HepG2 (cell line): ENCODE data around the gene GTF2H1. TPM values are rescaled to one million over a fixed set of nuclear protein-coding genes. Genes with fewer than 3 reads are reported as not detected.
A peak's percentile ranks its signal among the peaks of the same experiment; 100 is the strongest.

ENCODE experiments used
- CBFB ChIP-seq: sonication (generic); formaldehyde crosslinking; IDR thresholded peaks from 2 replicates; pipeline ENCODE4 v1.4.0; 2020; ENCODE audit warnings: missing genetic modification reagents
- CREB1 ChIP-seq, 2 experiments: fragments of 450-650 bp in 1 of 2; IDR thresholded peaks; 2 replicates each; pipeline ENCODE4 v1.6.1; 2016 to 2017; ENCODE audit warnings: control low read depth in 1 of 2, mild to moderate bottlenecking in 1 of 2, missing compliant biosample characterization in 1 of 2, missing genetic modification characterization in 1 of 2
- CSRNP1 ChIP-seq: sonication (generic); formaldehyde crosslinking; IDR thresholded peaks from 2 replicates; pipeline ENCODE4 v1.8.1; 2023; ENCODE audit warnings: mild to moderate bottlenecking, missing genetic modification reagents
- DR1 ChIP-seq: sonication (generic); formaldehyde crosslinking; IDR thresholded peaks from 2 replicates; pipeline ENCODE4 v1.8.0; 2021; ENCODE audit warnings: mild to moderate bottlenecking, missing genetic modification reagents, inconsistent platforms
- IRF9 ChIP-seq: sonication (generic); formaldehyde crosslinking; IDR thresholded peaks from 2 replicates; pipeline ENCODE4 v1.8.0; 2022; ENCODE audit warnings: missing genetic modification reagents, mild to moderate bottlenecking, borderline replicate concordance
- JUN ChIP-seq: sonication (generic); formaldehyde crosslinking; IDR thresholded peaks from 2 replicates; pipeline ENCODE4 v1.4.0; 2020; ENCODE audit warnings: mild to moderate bottlenecking, missing genetic modification reagents
- KLF12 ChIP-seq: sonication (generic); formaldehyde crosslinking; IDR thresholded peaks from 2 replicates; pipeline ENCODE4 v1.4.0; 2020; ENCODE audit warnings: missing genetic modification reagents, borderline replicate concordance
- MLLT10 ChIP-seq: sonication (generic); formaldehyde crosslinking; IDR thresholded peaks from 2 replicates; pipeline ENCODE4 v1.4.0; 2020; ENCODE audit warnings: missing genetic modification reagents
- PCBP2 ChIP-seq: fragments of 200-400 bp; formaldehyde crosslinking; optimal IDR thresholded peaks from 2 replicates; pipeline ENCODE3; 2018; ENCODE audit warnings: low read length, low read depth; ENCODE audit not compliant: poor library complexity, severe bottlenecking
- RBFOX2 ChIP-seq: fragments of 200-400 bp; formaldehyde crosslinking; IDR thresholded peaks from 2 replicates; pipeline ENCODE4 v1.6.1; 2017; ENCODE audit warnings: low read depth, mild to moderate bottlenecking, low read length
- RBM22 ChIP-seq: fragments of 200-400 bp; formaldehyde crosslinking; optimal IDR thresholded peaks from 2 replicates; pipeline ENCODE3; 2017; ENCODE audit warnings: mild to moderate bottlenecking, low read length, moderate library complexity
- REXO4 ChIP-seq: sonication (generic); formaldehyde crosslinking; IDR thresholded peaks from 2 replicates; pipeline ENCODE4 v1.8.0; 2022; ENCODE audit warnings: missing genetic modification reagents, mild to moderate bottlenecking, borderline replicate concordance
- SIN3B ChIP-seq: fragments of 150-350 bp; IDR thresholded peaks from 2 replicates; pipeline ENCODE4 v1.6.1; 2014; ENCODE audit warnings: low read length
- SMYD3 ChIP-seq: sonication (generic); formaldehyde crosslinking; IDR thresholded peaks from 2 replicates; pipeline ENCODE4 v1.8.1; 2023; ENCODE audit warnings: mild to moderate bottlenecking, missing genetic modification reagents
- SRSF1 ChIP-seq: fragments of 200-400 bp; formaldehyde crosslinking; optimal IDR thresholded peaks from 2 replicates; pipeline ENCODE3; 2017; ENCODE audit warnings: mild to moderate bottlenecking, low read depth, low read length, moderate library complexity
- TCF12 ChIP-seq, 2 experiments: fragments of 450-650 bp in 1 of 2; sonication (generic) in 1 of 2; formaldehyde crosslinking in 1 of 2; IDR thresholded peaks; 2 replicates each; pipeline versions ENCODE4 v1.6.1 to v1.8.0; 2017 to 2022; ENCODE audit warnings: antibody characterized with exemption in 1 of 2, mild to moderate bottlenecking in 1 of 2, missing genetic modification reagents in 1 of 2, moderate library complexity in 1 of 2
- TCF7 ChIP-seq: sonication (generic); IDR thresholded peaks from 2 replicates; pipeline ENCODE4 v1.6.1; 2016; ENCODE audit warnings: antibody characterized with exemption, low read depth
- ZHX1 ChIP-seq: sonication (generic); formaldehyde crosslinking; IDR thresholded peaks from 2 replicates; pipeline ENCODE4 v1.8.1; 2022; ENCODE audit warnings: low read depth, mild to moderate bottlenecking, missing genetic modification reagents
- ZNF296 ChIP-seq: sonication (generic); formaldehyde crosslinking; conservative IDR thresholded peaks from 2 replicates; pipeline ENCODE4 v1.5.0; 2020; ENCODE audit warnings: mild to moderate bottlenecking, missing genetic modification reagents
- ZNF343 ChIP-seq: sonication (generic); formaldehyde crosslinking; IDR thresholded peaks from 2 replicates; pipeline ENCODE4 v1.4.0; 2020; ENCODE audit warnings: mild to moderate bottlenecking, missing genetic modification reagents
- ZNF484 ChIP-seq: sonication (generic); formaldehyde crosslinking; IDR thresholded peaks from 2 replicates; pipeline ENCODE4 v1.5.1; 2020; ENCODE audit warnings: mild to moderate bottlenecking, low read depth, missing genetic modification reagents, borderline replicate concordance
- ZNF510 ChIP-seq: sonication (generic); formaldehyde crosslinking; IDR thresholded peaks from 2 replicates; pipeline ENCODE4 v1.4.0; 2020; ENCODE audit warnings: low read depth, mild to moderate bottlenecking, missing genetic modification reagents
- ZNF644 ChIP-seq: IDR thresholded peaks from 2 replicates; pipeline ENCODE4 v1.6.1; 2016; ENCODE audit warnings: low read depth
- ZNF792 ChIP-seq: IDR thresholded peaks from 2 replicates; pipeline ENCODE4 v1.6.1; 2016
- polyA plus RNA-seq, 8 experiments: library from polyadenylated mRNA; depleted of rRNA in 3 of 8; stranded (reverse) in 7 of 8; unstranded in 1 of 8; fragments of >200 nt; fragmentation: Illumina TruSeq in 4 of 8; extraction: Trizol in 4 of 8; gene quantifications; 2 replicates each; pipeline versions ENCODE4 v1.2.1 to v1.2.3, GENCODE V29; 2011 to 2016; ENCODE audit warnings: low read depth in 4 of 8, missing spikeins in 1 of 8, mixed read lengths in 1 of 8; ENCODE audit not compliant: insufficient read depth in 1 of 8
- total RNA-seq, 5 experiments: library from RNA; depleted of rRNA; stranded (reverse); fragments of >200 nt; fragmentation: Illumina TruSeq; extraction: Trizol; gene quantifications; 2 replicates each; pipeline ENCODE4 v1.2.3, GENCODE V29; 2016; ENCODE audit warnings: low read depth in 1 of 5

The GTF2H1 gene
- total and polyA plus RNA-seq, 2 of the 13 experiments (the other 11 are each of a cell fraction or from before 2014, with no cell fraction given), result 15.7 to 51.4 TPM

GRCh38 chr11:18394275-18394927 is 72.0 kb downstream of the GTF2H1 start, which contains the start of gene LDHA (continued):
- TF ChIP-seq CSRNP1 (CRISPR knock-in tag) (peak; percentile 98), TCF7 (0 out of 2 replicates have a peak, but pooled peaks have one; percentile 2), ZNF792 (peak; percentile 92), SMYD3 (peak; percentile 99), DR1 (peak; percentile 99), MLLT10 (0 out of 2 replicates have a peak, but pooled peaks have one; percentile 22), RBM22 (no peak), JUN (peak; percentile 87), ZNF644 (CRISPR knock-in tag) (no peak), CREB1 (IDR thresholded peaks at IDR 0.05) (peak; percentile 96), CREB1 (CRISPR knock-in tag; IDR thresholded peaks at IDR 0.05) (peak; percentile 98), ZNF510 (CRISPR knock-in tag) (peak; percentile 92; the same call in 1 of the 2 replicates), ZNF484 (CRISPR knock-in tag) (peak; percentile 85; the same call in 1 of the 2 replicates), ZHX1 (peak; percentile 93; the same call in 1 of the 2 replicates), RBFOX2 (peak; percentile 100), PCBP2 (no peak), ZNF296 (CRISPR knock-in tag) (no peak), KLF12 (CRISPR knock-in tag) (no peak), TCF12 (IDR thresholded peaks at IDR 0.05) (no peak), TCF12 (CRISPR knock-in tag; IDR thresholded peaks at IDR 0.05) (peak; percentile 97), SRSF1 (peak; percentile 95), ZNF343 (CRISPR knock-in tag) (peak; percentile 92), IRF9 (peak; percentile 84; the same call in 1 of the 2 replicates), CBFB (CRISPR knock-in tag) (peak; percentile 76; the same call in 1 of the 2 replicates), SIN3B (no peak), REXO4 (CRISPR knock-in tag) (peak; percentile 35; the same call in 1 of the 2 replicates)
